HEK293 (cell line): ENCODE data around the gene ACIN1.

Experiments used
- BCL11B ChIP-seq: fragments of 450-650 bp; formaldehyde crosslinking; IDR thresholded peaks from 2 replicates; pipeline ENCODE4 v1.5.1; 2016; ENCODE audit warnings: low read depth, missing biosample characterization, missing genetic modification characterization
- KLF16 ChIP-seq: fragments of 450-650 bp; formaldehyde crosslinking; IDR thresholded peaks from 2 replicates; pipeline ENCODE4 v1.5.1; 2017; ENCODE audit warnings: missing biosample characterization, missing genetic modification characterization
- MZF1 ChIP-seq: fragments of 450-650 bp; formaldehyde crosslinking; IDR thresholded peaks from 2 replicates; pipeline ENCODE4 v1.5.1; 2017; ENCODE audit warnings: missing biosample characterization, missing genetic modification characterization, borderline replicate concordance
- PRDM6 ChIP-seq: fragments of 450-650 bp; formaldehyde crosslinking; IDR thresholded peaks from 2 replicates; pipeline ENCODE4 v1.5.1; 2017; ENCODE audit warnings: missing biosample characterization, missing genetic modification characterization
- RBAK ChIP-seq: fragments of 450-650 bp; formaldehyde crosslinking; IDR thresholded peaks from 2 replicates; pipeline ENCODE4 v1.5.1; 2016; ENCODE audit warnings: missing biosample characterization, missing genetic modification characterization
- ZBTB20 ChIP-seq: fragments of 450-650 bp; formaldehyde crosslinking; IDR thresholded peaks from 2 replicates; pipeline ENCODE4 v1.5.1; 2016; ENCODE audit warnings: missing biosample characterization, missing genetic modification characterization
- ZBTB26 ChIP-seq: fragments of 450-650 bp; formaldehyde crosslinking; optimal IDR thresholded peaks from 2 replicates; pipeline ENCODE3; 2016; ENCODE audit warnings: missing biosample characterization, mild to moderate bottlenecking, missing genetic modification characterization
- ZFP3 ChIP-seq: fragments of 450-650 bp; formaldehyde crosslinking; IDR thresholded peaks from 2 replicates; pipeline ENCODE4 v1.5.1; 2016; ENCODE audit warnings: low read depth, missing biosample characterization, missing genetic modification characterization
- ZNF10 ChIP-seq: fragments of 450-650 bp; formaldehyde crosslinking; IDR thresholded peaks from 2 replicates; pipeline ENCODE4 v1.5.1; 2017; ENCODE audit warnings: missing biosample characterization, missing genetic modification characterization
- ZNF112 ChIP-seq: fragments of 450-650 bp; formaldehyde crosslinking; IDR thresholded peaks from 2 replicates; pipeline ENCODE4 v1.5.0; 2017; ENCODE audit warnings: missing biosample characterization, missing genetic modification characterization
- ZNF138 ChIP-seq: fragments of 450-650 bp; formaldehyde crosslinking; IDR thresholded peaks from 2 replicates; pipeline ENCODE4 v1.5.1; 2016; ENCODE audit warnings: missing biosample characterization, missing genetic modification characterization, borderline replicate concordance
- ZNF169 ChIP-seq: fragments of 450-650 bp; formaldehyde crosslinking; IDR thresholded peaks from 2 replicates; pipeline ENCODE4 v1.5.1; 2016; ENCODE audit warnings: missing biosample characterization, missing genetic modification characterization
- ZNF202 ChIP-seq: fragments of 450-650 bp; formaldehyde crosslinking; IDR thresholded peaks from 2 replicates; pipeline ENCODE4 v1.5.1; 2016; ENCODE audit warnings: missing biosample characterization, missing genetic modification characterization, borderline replicate concordance
- ZNF214 ChIP-seq: fragments of 450-650 bp; formaldehyde crosslinking; IDR thresholded peaks from 2 replicates; pipeline ENCODE4 v1.5.1; 2017; ENCODE audit warnings: missing biosample characterization, mild to moderate bottlenecking, missing genetic modification characterization, borderline replicate concordance
- ZNF221 ChIP-seq: fragments of 450-650 bp; formaldehyde crosslinking; IDR thresholded peaks from 2 replicates; pipeline ENCODE4 v1.5.1; 2017; ENCODE audit warnings: missing biosample characterization, missing genetic modification characterization, borderline replicate concordance
- ZNF266 ChIP-seq: fragments of 450-650 bp; formaldehyde crosslinking; IDR thresholded peaks from 2 replicates; pipeline ENCODE4 v1.5.1; 2016; ENCODE audit warnings: missing biosample characterization, missing genetic modification characterization, low read depth
- ZNF292 ChIP-seq: fragments of 450-650 bp; formaldehyde crosslinking; IDR thresholded peaks from 2 replicates; pipeline ENCODE4 v1.5.1; 2016; ENCODE audit warnings: low read depth, missing biosample characterization, missing genetic modification characterization, borderline replicate concordance
- ZNF335 ChIP-seq: fragments of 450-650 bp; formaldehyde crosslinking; conservative IDR thresholded peaks from 2 replicates; pipeline ENCODE4 v1.5.1; 2016; ENCODE audit warnings: missing biosample characterization, missing genetic modification characterization
- ZNF341 ChIP-seq: fragments of 450-650 bp; formaldehyde crosslinking; IDR thresholded peaks from 2 replicates; pipeline ENCODE4; 2016; ENCODE audit warnings: low read depth, missing biosample characterization, missing genetic modification characterization
- ZNF398 ChIP-seq: fragments of 450-650 bp; formaldehyde crosslinking; IDR thresholded peaks from 2 replicates; pipeline ENCODE4 v1.5.1; 2017; ENCODE audit warnings: missing biosample characterization, missing genetic modification characterization
- ZNF449 ChIP-seq: fragments of 450-650 bp; formaldehyde crosslinking; IDR thresholded peaks from 2 replicates; pipeline ENCODE4 v1.5.1; 2017; ENCODE audit warnings: missing biosample characterization, mild to moderate bottlenecking, missing genetic modification characterization, moderate library complexity
- ZNF501 ChIP-seq: fragments of 450-650 bp; formaldehyde crosslinking; IDR thresholded peaks from 2 replicates; pipeline ENCODE4 v1.5.1; 2016; ENCODE audit warnings: missing biosample characterization, missing genetic modification characterization
- ZNF510 ChIP-seq: fragments of 450-650 bp; formaldehyde crosslinking; IDR thresholded peaks from 2 replicates; pipeline ENCODE4 v1.5.1; 2018; ENCODE audit warnings: mild to moderate bottlenecking, missing genetic modification characterization, missing biosample characterization; ENCODE audit not compliant: insufficient replicate concordance
- ZNF521 ChIP-seq: fragments of 450-650 bp; formaldehyde crosslinking; IDR thresholded peaks from 2 replicates; pipeline ENCODE4 v1.5.1; 2017; ENCODE audit warnings: missing biosample characterization, mild to moderate bottlenecking, missing genetic modification characterization
- ZNF555 ChIP-seq: fragments of 450-650 bp; formaldehyde crosslinking; conservative IDR thresholded peaks from 2 replicates; pipeline ENCODE4 v1.5.1; 2017; ENCODE audit warnings: missing biosample characterization, mild to moderate bottlenecking, missing genetic modification characterization, inconsistent platforms
- ZNF600 ChIP-seq: fragments of 450-650 bp; formaldehyde crosslinking; IDR thresholded peaks from 2 replicates; pipeline ENCODE4 v1.5.1; 2016; ENCODE audit warnings: missing biosample characterization, missing genetic modification characterization
- ZNF658 ChIP-seq: fragments of 450-650 bp; formaldehyde crosslinking; IDR thresholded peaks from 2 replicates; pipeline ENCODE4; 2016; ENCODE audit warnings: missing biosample characterization, missing genetic modification characterization
- ZNF704 ChIP-seq: fragments of 450-650 bp; formaldehyde crosslinking; IDR thresholded peaks from 2 replicates; pipeline ENCODE4 v1.5.1; 2016; ENCODE audit warnings: missing biosample characterization, missing genetic modification characterization
- ZNF785 ChIP-seq: fragments of 450-650 bp; formaldehyde crosslinking; IDR thresholded peaks from 2 replicates; pipeline ENCODE4 v1.5.1; 2016; ENCODE audit warnings: missing biosample characterization, missing genetic modification characterization
- ZXDB ChIP-seq: fragments of 450-650 bp; formaldehyde crosslinking; IDR thresholded peaks from 2 replicates; pipeline ENCODE4 v1.5.1; 2016; ENCODE audit warnings: missing biosample characterization, missing genetic modification characterization
- TF ChIP-seq, protein P1 (sequence below): fragments of 450-650 bp; formaldehyde crosslinking; IDR thresholded peaks from 2 replicates; pipeline ENCODE4 v1.5.1; 2016; ENCODE audit warnings: missing biosample characterization, missing genetic modification characterization

Gene ACIN1

GRCh38 chr14:23057757-23058653, 36.9 kb downstream of the ACIN1 start (continued):
- TF ChIP-seq ZNF335 (peak; percentile 86), MZF1 (tag by site-specific recombination) (0 out of 2 replicates have a peak, but pooled peaks have one; percentile 26), ZNF658 (tag by site-specific recombination) (no peak), ZBTB20 (tag by site-specific recombination) (peak; percentile 94), ZNF112 (tag by site-specific recombination) (no peak), ZNF221 (tag by site-specific recombination) (no peak), KLF16 (tag by site-specific recombination) (peak; percentile 69; the same call in 1 of the 2 replicates), ZNF341 (tag by site-specific recombination) (peak; percentile 66), BCL11B (tag by site-specific recombination) (peak; percentile 59; the same call in 1 of the 2 replicates), ZNF600 (tag by site-specific recombination) (peak; percentile 99), ZNF266 (tag by site-specific recombination) (no peak), ZNF202 (no peak), ZNF138 (no peak), ZBTB26 (tag by site-specific recombination) (peak; percentile 88), ZNF292 (tag by site-specific recombination) (no peak), ZNF449 (tag by site-specific recombination) (peak; percentile 57; the same call in 1 of the 2 replicates), ZXDB (tag by site-specific recombination) (peak; percentile 92), ZNF521 (no peak), ZNF214 (tag by site-specific recombination) (no peak), ZNF785 (tag by site-specific recombination) (no peak), ZNF501 (tag by site-specific recombination) (peak; percentile 57), ZNF398 (tag by site-specific recombination) (peak; percentile 48), ZNF555 (no peak), ZNF10 (tag by site-specific recombination) (no peak), ZNF169 (tag by site-specific recombination) (no peak), ZNF510 (tag by site-specific recombination) (no peak), ZFP3 (tag by site-specific recombination) (no peak), PRDM6 (tag by site-specific recombination) (no peak), RBAK (tag by site-specific recombination) (no peak), ZNF704 (no peak)
- TF ChIP-seq, protein P1, sequence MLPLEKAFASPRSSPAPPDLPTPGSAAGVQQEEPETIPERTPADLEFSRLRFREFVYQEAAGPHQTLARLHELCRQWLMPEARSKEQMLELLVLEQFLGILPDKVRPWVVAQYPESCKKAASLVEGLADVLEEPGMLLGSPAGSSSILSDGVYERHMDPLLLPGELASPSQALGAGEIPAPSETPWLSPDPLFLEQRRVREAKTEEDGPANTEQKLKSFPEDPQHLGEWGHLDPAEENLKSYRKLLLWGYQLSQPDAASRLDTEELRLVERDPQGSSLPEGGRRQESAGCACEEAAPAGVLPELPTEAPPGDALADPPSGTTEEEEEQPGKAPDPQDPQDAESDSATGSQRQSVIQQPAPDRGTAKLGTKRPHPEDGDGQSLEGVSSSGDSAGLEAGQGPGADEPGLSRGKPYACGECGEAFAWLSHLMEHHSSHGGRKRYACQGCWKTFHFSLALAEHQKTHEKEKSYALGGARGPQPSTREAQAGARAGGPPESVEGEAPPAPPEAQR (tag by site-specific recombination), result no peak
